ENCODE data around the gene SMO.

The SMO gene

GRCh38 chr7:129188372-129188891 lies at the start of gene SMO:
Gene SMO (plus strand): TSS chr7:129188633. CDS start chr7:129189152, 519 bp downstream.
- DNase-seq: peak in 22 of 58 donors; percentile 8 to 38 (median 17)

DNA sequence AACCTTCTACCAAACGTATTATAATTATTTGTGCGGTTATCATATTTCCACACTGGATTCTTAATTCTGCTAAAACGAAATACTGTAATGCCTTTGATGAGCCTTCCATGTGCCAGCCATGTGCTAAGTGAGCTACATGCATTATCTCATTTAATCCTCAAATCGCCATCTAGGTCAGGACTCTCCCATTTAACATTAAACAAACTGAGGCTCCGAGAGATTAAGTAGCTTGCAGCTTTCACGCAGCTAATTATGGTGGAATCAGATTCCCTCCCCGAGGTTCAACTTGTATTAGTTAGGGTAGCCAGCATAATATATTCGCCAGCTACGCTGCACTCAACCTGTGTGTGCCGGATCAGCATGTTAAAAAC lies 44.7 kb upstream of the SMO start:
- no peak for DNase-seq

GRCh38 chr7:129144095-129144833 lies 44.2 kb upstream of the SMO start, which contains the start of gene TSPAN33:
Gene TSPAN33 (plus strand): TSS chr7:129144707. CDS start chr7:129144981, 274 bp downstream.
- peak in 57 of 58 donors; percentile 26 to 90 (median 75) for DNase-seq

DNA sequence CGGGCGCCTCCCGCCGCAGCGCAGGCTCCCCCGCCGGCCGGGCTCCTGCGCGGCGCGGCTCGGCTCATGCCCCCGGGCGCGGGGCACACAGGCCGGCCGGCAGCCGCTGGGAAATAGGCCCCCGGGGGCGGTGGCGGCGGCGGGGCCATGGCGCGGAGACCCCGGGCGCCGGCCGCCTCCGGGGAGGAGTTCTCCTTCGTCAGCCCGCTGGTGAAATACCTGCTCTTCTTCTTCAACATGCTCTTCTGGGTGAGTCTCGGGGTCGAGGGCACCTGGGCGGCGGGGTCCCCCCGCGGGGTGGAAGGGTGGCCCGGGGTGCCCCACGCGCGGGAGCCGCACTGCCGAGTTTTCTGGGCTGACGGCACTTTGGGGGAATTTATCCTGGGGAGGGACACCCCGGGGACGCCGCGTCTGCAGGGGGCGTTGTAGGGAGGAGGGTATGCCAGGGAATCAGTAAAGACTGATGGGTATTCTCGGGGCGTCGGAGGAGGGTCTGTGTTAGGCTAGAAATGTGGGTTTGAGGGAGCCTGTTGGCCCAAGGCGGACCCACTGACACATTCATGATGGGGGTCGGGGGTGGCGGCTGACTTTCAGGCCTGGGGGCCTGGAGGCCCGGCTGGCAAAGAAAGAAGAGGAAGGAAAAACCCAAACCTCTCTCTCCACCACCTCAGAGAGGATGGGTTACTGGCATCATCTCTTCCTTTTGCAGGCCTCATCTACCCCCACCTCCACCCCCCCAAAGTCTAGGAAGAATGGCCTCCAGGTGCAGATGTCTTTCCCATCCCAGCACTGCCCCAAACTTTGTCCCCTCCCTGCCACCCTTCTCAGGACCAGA lies 43.4 kb upstream of the SMO start:
- peak in 3 of 58 donors; percentile 11 to 15 (median 12) for DNase-seq

- DNase-seq: no peak
Measured at GRCh38 chr7:129146237-129146979, 42.0 kb upstream of the SMO start.

- no peak for DNase-seq
Measured at GRCh38 chr7:129147731-129148130, 40.7 kb upstream of the SMO start.

GRCh38 chr7:129149511-129149910 lies 38.9 kb upstream of the SMO start:
- DNase-seq: no peak

GRCh38 chr7:129150199-129150996 lies 38.0 kb upstream of the SMO start:
- DNase-seq: no peak

- no peak for DNase-seq
Measured at GRCh38 chr7:129157651-129158050, 30.8 kb upstream of the SMO start.

DNA sequence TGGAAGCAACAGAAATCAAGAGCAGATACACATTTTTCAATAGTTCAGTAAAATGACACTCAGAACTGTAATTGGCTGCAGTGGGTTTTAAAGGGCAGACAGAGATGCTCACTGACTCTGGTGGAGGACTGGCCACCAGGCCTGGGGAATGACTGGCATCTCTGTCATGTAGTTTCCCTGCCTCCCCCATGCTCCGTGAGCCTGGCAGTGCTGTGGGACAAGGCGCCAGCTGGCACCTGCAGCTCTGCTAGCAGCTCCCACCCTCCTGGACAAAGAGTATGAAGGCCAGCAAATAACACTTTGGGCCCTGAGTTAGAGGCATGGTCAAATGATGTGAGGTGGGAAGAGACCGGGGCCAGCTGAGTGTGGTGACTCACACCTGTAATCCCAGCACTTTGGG lies 28.9 kb upstream of the SMO start:
- no peak for DNase-seq

GRCh38 chr7:129160161-129160905 lies 28.1 kb upstream of the SMO start:
- DNase-seq: peak in 5 of 58 donors; percentile 13 to 28 (median 22)

- DNase-seq: no peak
Measured at GRCh38 chr7:129161524-129162225, 26.8 kb upstream of the SMO start.

- DNase-seq: no peak
Measured at GRCh38 chr7:129162732-129163131, 25.7 kb upstream of the SMO start.

- DNase-seq: peak in 1 of 58 donors; percentile 14
Measured at GRCh38 chr7:129163875-129164544, 24.4 kb upstream of the SMO start.

GRCh38 chr7:129166745-129167144 lies 21.7 kb upstream of the SMO start:
- DNase-seq: no peak

- DNase-seq: peak in 1 of 58 donors; percentile 15
Measured at GRCh38 chr7:129167817-129168216, 20.6 kb upstream of the SMO start.

DNA sequence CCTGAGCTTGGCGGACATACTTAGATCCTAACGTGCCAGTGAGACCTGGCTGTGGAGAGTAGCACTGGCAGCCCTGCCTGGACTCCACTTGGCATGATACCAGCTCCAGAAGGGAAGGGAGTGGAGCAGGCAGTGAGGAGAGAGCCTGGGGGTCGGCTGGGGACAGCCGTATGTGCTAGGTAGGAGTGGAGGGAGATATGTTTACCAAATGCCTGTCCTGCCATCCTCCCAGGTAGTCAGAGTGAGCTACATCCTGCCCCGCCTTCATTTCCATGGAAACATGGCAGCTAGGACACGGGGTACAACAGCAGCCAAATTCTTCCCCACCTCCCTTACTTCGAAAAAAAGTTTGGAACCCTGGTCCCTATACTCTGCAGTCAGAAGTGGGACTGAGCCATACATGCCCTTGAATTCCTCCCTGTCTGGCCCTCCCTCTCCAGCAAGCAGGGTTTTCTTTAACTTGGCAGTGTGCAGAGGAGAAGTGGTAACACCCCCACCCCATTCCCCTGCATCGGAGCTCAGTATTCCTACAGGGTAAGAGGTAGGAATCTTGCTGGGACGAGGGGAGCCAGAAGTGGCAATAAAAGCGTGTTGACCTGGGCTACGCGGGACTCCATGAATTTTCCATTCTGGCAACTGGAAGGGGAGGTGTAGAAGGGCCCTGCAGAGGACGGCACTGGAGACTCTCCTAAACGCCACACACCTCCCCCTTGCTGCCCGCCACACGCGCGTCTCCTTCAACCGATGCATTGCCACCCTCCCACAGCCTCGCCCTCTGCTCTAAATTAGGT lies 20.0 kb upstream of the SMO start:
- no peak for DNase-seq
